ENCODE data around the gene ZNF691.
A peak's percentile ranks its signal among the peaks of the same experiment; 100 is the strongest.

Gene ZNF691

GRCh38 chr1:42846257-42847110, at the start of gene ZNF691:
TSS of gene ZNF691 (plus strand) at chr1:42846613. CDS start at chr1:42849659, 3,046 bp downstream.
- POLR2A ChIA-PET, result interaction anchor here (0.5 to 3.1 kb wide), 43 partner anchors 8 to 1126 kb away, joined by 3 to 75 read pairs (median 4); partner anchors contain the start of genes C1orf50, ERMAP, HYI and P3H1
- CTCF ChIA-PET, result interaction anchor here (0.5 to 1.6 kb wide), 10 partner anchors 10 to 1401 kb away, joined by 3 to 7 read pairs (median 3); no protein-coding TSS in a partner anchor
- DNase-seq (ENCODE audit: extremely low spot score), result peak; percentile 96
- TF ChIP-seq FOXM1 (IDR thresholded peaks at IDR 0.05; ENCODE audit: borderline replicate concordance) (no peak), FOXA1 (IDR thresholded peaks at IDR 0.05) (no peak), NFRKB (IDR thresholded peaks at IDR 0.05) (no peak), TARDBP (IDR thresholded peaks at IDR 0.05) (no peak), BHLHE40 (IDR thresholded peaks at IDR 0.05; ENCODE audit: borderline replicate concordance) (no peak), ZNF384 (IDR thresholded peaks at IDR 0.05) (no peak), SP1 (IDR thresholded peaks at IDR 0.05) (no peak), ELF4 (IDR thresholded peaks at IDR 0.05) (peak; percentile 61), SUZ12 (IDR thresholded peaks at IDR 0.05) (no peak), L3MBTL2 (conservative IDR thresholded peaks at IDR 0.05) (peak; percentile 68), PKNOX1 (IDR thresholded peaks at IDR 0.05) (peak; percentile 99), ARNT (IDR thresholded peaks at IDR 0.05) (no peak)

- TF ChIP-seq ZNF384 (IDR thresholded peaks at IDR 0.05), result no peak
- no peak for TF ChIP-seq ELF4 (IDR thresholded peaks at IDR 0.05)
- TF ChIP-seq FOXM1 (IDR thresholded peaks at IDR 0.05; ENCODE audit: borderline replicate concordance), result no peak
- TF ChIP-seq CTBP1 (IDR thresholded peaks at IDR 0.05; ENCODE audit: borderline replicate concordance), result no peak
- no peak for TF ChIP-seq FOXA1 (IDR thresholded peaks at IDR 0.05)
- no peak for TF ChIP-seq SP1 (IDR thresholded peaks at IDR 0.05)
- TF ChIP-seq SUZ12 (IDR thresholded peaks at IDR 0.05), result no peak
- no peak for TF ChIP-seq NFRKB (IDR thresholded peaks at IDR 0.05)
- TF ChIP-seq LEF1 (IDR thresholded peaks at IDR 0.05; ENCODE audit: borderline replicate concordance), result no peak
- no peak for TF ChIP-seq TARDBP (IDR thresholded peaks at IDR 0.05)
- no peak for TF ChIP-seq PKNOX1 (IDR thresholded peaks at IDR 0.05)
- no peak for TF ChIP-seq BHLHE40 (IDR thresholded peaks at IDR 0.05; ENCODE audit: borderline replicate concordance)
- no peak for TF ChIP-seq L3MBTL2 (conservative IDR thresholded peaks at IDR 0.05)
- no peak for TF ChIP-seq FOXK2 (IDR thresholded peaks at IDR 0.05)
- POLR2A ChIA-PET, result no interaction called here
- DNase-seq (ENCODE audit: extremely low spot score), result no peak
- CTCF ChIA-PET, result no interaction called here
These were observed 49.0 kb upstream of the ZNF691 start for GRCh38 chr1:42797414-42797813.

GRCh38 chr1:42797979-42798378, 48.4 kb upstream of the ZNF691 start:
- TF ChIP-seq CTBP1 (IDR thresholded peaks at IDR 0.05; ENCODE audit: borderline replicate concordance) (no peak), ARNT (IDR thresholded peaks at IDR 0.05) (no peak), FOXA1 (IDR thresholded peaks at IDR 0.05) (no peak), LEF1 (IDR thresholded peaks at IDR 0.05; ENCODE audit: borderline replicate concordance) (no peak), FOXM1 (IDR thresholded peaks at IDR 0.05; ENCODE audit: borderline replicate concordance) (no peak), TARDBP (IDR thresholded peaks at IDR 0.05) (no peak), NFRKB (IDR thresholded peaks at IDR 0.05) (no peak), PKNOX1 (IDR thresholded peaks at IDR 0.05) (no peak), FOXK2 (IDR thresholded peaks at IDR 0.05) (no peak), ELF4 (IDR thresholded peaks at IDR 0.05) (no peak), SUZ12 (IDR thresholded peaks at IDR 0.05) (no peak), BHLHE40 (IDR thresholded peaks at IDR 0.05; ENCODE audit: borderline replicate concordance) (no peak), ZNF384 (IDR thresholded peaks at IDR 0.05) (no peak), HDGF (IDR thresholded peaks at IDR 0.05; ENCODE audit: borderline replicate concordance) (no peak), L3MBTL2 (conservative IDR thresholded peaks at IDR 0.05) (no peak)
- DNase-seq (ENCODE audit: extremely low spot score), result no peak
- CTCF ChIA-PET, result no interaction called here
- POLR2A ChIA-PET, result interaction anchor here (1.0 kb wide), 1 partner anchor 31 kb away, joined by 4 read pairs; the partner anchor contains the start of genes C1orf50 and P3H1

- no peak for DNase-seq (ENCODE audit: extremely low spot score)
- no peak for TF ChIP-seq BHLHE40 (IDR thresholded peaks at IDR 0.05; ENCODE audit: borderline replicate concordance)
- TF ChIP-seq HDGF (IDR thresholded peaks at IDR 0.05; ENCODE audit: borderline replicate concordance), result no peak
- no peak for TF ChIP-seq ELF4 (IDR thresholded peaks at IDR 0.05)
- no peak for TF ChIP-seq CTBP1 (IDR thresholded peaks at IDR 0.05; ENCODE audit: borderline replicate concordance)
- no peak for TF ChIP-seq LEF1 (IDR thresholded peaks at IDR 0.05; ENCODE audit: borderline replicate concordance)
- TF ChIP-seq FOXA1 (IDR thresholded peaks at IDR 0.05), result no peak
- no peak for TF ChIP-seq FOXK2 (IDR thresholded peaks at IDR 0.05)
- TF ChIP-seq FOXM1 (IDR thresholded peaks at IDR 0.05; ENCODE audit: borderline replicate concordance), result no peak
- POLR2A ChIA-PET, result no interaction called here
- CTCF ChIA-PET, result no interaction called here
These were observed 44.5 kb upstream of the ZNF691 start for GRCh38 chr1:42801832-42802473.

- CTCF ChIA-PET, result no interaction called here
- TF ChIP-seq ZNF384 (IDR thresholded peaks at IDR 0.05), result no peak
- TF ChIP-seq L3MBTL2 (conservative IDR thresholded peaks at IDR 0.05), result no peak
- TF ChIP-seq SUZ12 (IDR thresholded peaks at IDR 0.05), result no peak
- TF ChIP-seq BHLHE40 (IDR thresholded peaks at IDR 0.05; ENCODE audit: borderline replicate concordance), result no peak
- TF ChIP-seq CTBP1 (IDR thresholded peaks at IDR 0.05; ENCODE audit: borderline replicate concordance), result no peak
- TF ChIP-seq PKNOX1 (IDR thresholded peaks at IDR 0.05), result no peak
- no peak for TF ChIP-seq HDGF (IDR thresholded peaks at IDR 0.05; ENCODE audit: borderline replicate concordance)
- no peak for TF ChIP-seq FOXM1 (IDR thresholded peaks at IDR 0.05; ENCODE audit: borderline replicate concordance)
- no peak for DNase-seq (ENCODE audit: extremely low spot score)
- POLR2A ChIA-PET, result no interaction called here
These were observed 40.2 kb upstream of the ZNF691 start for GRCh38 chr1:42806171-42806570.
